ENCODE data around the gene SLC24A3.

Gene SLC24A3

GRCh38 chr20:19302714-19303113 lies 90.3 kb downstream of the SLC24A3 start:
- DNase-seq (ENCODE audit: low spot score), result no peak

DNA sequence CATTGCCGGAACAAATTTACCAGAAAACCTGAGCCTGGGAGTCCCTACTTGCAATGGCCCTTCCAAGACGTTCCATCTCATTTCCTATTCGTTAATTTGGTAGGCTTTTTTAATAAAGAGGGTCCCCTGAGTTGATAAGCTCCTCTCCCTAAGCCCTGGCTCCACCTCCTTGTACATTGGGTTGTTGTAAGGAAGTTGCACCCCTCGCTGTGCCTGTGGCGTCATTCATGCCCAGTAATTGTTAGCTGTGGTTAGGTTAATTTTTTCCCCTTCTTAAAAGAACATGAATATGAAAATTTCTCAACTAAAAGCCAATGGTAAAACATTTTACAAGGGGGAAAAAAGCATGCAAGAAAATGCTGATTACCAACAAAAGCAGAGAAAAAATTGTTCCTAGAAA lies 91.9 kb downstream of the SLC24A3 start:
- DNase-seq (ENCODE audit: low spot score), result no peak

DNA sequence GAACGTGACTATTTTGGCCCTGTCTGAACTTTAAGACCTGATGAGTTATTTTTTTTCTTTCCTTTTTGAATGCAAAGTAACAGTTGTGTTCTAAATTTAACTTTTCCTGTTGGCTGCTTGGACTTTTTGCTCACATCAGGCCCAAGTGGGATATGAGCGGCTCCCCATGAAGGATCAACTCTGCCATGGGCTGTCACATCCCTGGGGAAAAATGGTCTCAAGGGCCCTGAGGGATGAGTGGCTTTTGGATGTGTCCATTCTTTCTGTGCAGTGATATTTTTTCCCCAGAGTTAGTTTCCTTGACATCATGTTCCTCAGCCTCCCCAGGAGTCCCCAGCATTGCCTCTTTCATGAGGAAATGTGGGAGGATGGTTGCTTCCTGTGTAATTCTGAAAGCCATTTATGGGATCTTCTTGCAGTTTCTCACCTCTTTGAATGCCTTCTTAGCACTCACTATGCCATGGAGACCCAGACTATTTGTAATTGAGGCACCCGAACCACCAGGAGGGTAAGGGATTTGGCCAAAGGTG lies 92.5 kb downstream of the SLC24A3 start:
- DNase-seq (ENCODE audit: low spot score), result no peak

DNA sequence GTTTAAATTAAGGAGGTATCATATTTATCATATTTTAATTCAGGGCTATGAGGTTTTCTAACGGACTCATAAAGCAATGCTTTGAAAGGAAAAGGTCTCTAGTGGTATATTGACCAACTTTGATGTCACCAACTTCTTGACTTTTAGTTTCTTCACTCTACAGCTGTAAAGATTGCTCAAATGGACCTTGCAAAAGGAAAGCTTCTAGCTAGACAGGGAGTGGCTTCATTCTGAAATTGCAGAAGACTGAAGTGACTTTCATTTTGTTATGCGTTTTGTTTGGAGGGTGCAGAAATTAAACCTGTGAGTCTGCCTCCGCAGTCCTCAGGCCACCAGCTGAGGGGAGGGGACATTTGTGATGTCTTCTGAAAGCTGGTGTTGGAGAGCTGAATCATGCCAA lies 95.7 kb downstream of the SLC24A3 start:
- DNase-seq (ENCODE audit: low spot score), result no peak

- no peak for DNase-seq (ENCODE audit: low spot score)
Measured at GRCh38 chr20:19310541-19310940, 98.1 kb downstream of the SLC24A3 start.

- DNase-seq (ENCODE audit: low spot score), result no peak
Measured at GRCh38 chr20:19313342-19314069, 101.1 kb downstream of the SLC24A3 start.

GRCh38 chr20:19314621-19315020 lies 102.2 kb downstream of the SLC24A3 start:
- DNase-seq (ENCODE audit: low spot score), result no peak

DNA sequence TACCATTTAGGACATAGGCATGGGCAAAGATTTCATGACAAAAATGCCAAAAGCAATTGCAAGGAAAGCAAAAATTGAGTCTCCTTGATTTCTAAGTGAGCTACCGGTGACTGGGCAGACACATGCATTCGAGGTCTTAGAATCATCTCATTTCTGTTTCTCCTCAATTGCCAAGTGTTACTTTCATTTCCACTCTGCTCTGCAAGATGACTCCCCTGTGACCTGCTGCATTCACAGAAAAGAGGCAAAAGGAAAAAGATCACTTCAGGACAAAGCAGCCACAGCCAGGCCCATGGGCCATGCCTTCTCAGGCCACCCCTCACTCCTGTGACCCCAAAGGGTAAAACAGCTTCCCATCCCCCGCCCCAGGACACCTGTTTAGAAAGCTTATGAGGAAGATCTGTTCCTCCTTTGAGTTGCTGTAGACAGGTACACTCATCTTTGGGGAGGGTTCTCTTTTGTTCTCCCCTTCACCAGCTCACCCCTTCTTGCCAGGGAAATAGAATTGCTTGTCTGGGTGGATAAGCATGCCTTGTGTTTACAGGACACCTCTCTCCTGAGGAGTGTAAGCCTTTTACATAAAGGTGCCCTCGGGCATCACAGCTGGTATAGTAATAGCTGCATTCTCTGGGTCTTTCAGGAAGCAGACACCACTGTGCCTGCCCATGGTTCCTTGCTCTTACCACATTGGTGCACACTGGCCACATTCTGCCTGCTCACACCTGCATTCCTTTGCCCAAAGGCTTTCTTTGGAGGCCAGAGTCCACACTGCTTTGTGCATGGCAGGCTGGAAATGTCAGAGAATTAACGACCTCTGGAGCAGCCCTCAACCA lies 105.0 kb downstream of the SLC24A3 start:
- no peak for DNase-seq (ENCODE audit: low spot score)

- no peak for DNase-seq (ENCODE audit: low spot score)
Measured at GRCh38 chr20:19318610-19319009, 106.2 kb downstream of the SLC24A3 start.

- DNase-seq (ENCODE audit: low spot score), result no peak
Measured at GRCh38 chr20:19320005-19320404, 107.6 kb downstream of the SLC24A3 start.

- DNase-seq (ENCODE audit: low spot score), result no peak
Measured at GRCh38 chr20:19321176-19321575, 108.7 kb downstream of the SLC24A3 start.

- no peak for DNase-seq (ENCODE audit: low spot score)
Measured at GRCh38 chr20:19322061-19322985, 109.9 kb downstream of the SLC24A3 start.

DNA sequence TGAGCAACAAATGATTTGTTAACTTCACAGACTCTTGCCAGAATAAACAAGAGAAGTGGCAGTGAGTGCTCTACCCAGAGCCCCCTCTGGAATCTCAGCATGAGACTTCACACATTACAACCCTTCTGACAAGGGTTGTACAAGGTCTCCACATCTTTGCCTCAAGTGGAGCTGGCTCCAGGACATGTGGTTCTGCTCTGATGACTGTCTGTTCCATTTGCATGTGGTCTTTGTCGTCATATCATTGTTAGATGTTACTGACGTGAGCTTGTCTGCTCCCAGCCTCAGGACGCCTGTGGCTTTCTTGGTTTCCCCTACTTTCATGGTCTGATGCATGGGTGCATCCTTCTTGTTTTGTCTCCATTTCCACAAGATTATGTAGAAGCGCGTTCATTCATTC lies 115.0 kb downstream of the SLC24A3 start:
- DNase-seq (ENCODE audit: low spot score), result no peak

- DNase-seq (ENCODE audit: low spot score), result no peak
Measured at GRCh38 chr20:19328676-19329075, 116.2 kb downstream of the SLC24A3 start.

- no peak for DNase-seq (ENCODE audit: low spot score)
Measured at GRCh38 chr20:19330038-19330437, 117.6 kb downstream of the SLC24A3 start.

- DNase-seq (ENCODE audit: low spot score), result no peak
Measured at GRCh38 chr20:19330731-19331130, 118.3 kb downstream of the SLC24A3 start.

DNA sequence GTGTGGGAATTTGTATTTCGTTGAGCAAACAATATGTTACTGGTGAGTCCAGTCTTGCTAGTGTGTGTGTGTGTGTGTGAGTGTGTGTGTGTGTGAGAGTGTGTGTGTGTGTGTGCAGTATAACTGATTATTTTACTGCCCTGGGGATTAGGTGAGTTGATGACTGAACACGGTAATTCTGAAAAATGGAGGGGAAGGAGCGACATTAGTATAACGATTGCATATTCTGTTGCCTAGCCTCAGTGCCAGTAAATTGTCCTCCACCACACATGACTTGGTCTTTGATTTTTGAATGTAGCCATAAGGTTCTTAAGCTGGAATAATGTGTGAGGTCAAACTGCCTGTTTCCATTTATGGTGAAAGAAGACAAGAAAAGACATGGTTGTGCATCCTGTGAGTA lies 121.1 kb downstream of the SLC24A3 start:
- no peak for DNase-seq (ENCODE audit: low spot score)

GRCh38 chr20:19335341-19335740 lies 122.9 kb downstream of the SLC24A3 start:
- DNase-seq (ENCODE audit: low spot score), result no peak

DNA sequence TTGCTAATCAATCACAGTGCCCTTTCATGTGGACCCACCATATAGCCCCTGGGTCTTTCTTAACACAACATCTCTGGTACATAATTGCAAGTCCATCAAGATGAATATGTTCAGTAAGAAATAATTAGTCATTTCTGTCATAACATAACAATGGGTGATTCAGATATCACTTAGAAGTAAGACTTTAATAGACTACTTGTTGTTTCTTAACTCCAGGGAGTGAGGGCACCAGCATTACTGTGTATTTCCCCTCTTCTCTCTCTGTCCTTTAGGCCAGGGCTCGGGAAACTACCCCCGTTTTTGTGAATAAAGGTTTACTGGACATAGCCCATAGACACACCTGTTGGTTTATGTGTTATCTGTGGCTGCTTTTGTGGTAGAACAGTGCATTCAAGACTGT lies 123.5 kb downstream of the SLC24A3 start:
- no peak for DNase-seq (ENCODE audit: low spot score)

DNA sequence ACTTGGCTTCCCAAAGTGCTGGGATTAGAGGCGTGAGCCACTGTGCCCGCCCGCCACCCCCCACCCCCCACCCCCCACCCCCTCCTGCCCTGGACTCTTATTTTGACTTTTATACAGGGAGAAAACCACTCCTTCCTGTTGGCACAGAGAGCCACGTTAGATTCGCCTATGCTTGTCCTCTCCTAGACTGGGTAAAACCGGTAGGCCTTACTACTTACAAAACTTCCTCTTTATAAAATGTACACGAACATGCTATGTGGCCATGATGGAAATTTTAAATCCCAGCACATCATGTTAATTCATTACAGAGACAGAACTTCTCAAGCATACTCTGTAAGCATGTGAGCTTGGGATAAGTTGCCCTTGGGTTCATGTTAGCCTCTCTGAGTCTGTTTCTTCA lies 124.2 kb downstream of the SLC24A3 start:
- DNase-seq (ENCODE audit: low spot score), result no peak

DNA sequence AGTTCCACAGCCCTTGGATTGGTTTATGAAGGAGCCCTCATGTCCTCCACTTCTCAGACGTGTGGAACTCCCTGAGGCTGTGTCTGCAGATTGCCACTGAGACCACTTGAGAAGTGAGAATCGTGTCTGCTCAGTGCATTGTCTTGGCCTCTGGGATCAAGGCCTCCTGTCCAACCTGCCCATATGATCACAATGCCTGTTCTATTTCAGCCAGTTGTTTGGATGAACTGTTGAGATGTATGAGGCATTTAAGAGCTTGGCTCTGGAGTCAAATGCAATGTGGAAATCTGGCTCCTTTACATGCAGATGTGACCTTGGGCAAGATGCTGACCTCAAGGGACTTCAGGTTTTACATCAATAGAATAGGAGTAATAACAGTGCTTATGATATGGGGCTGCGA lies 125.9 kb downstream of the SLC24A3 start:
- no peak for DNase-seq (ENCODE audit: low spot score)

DNA sequence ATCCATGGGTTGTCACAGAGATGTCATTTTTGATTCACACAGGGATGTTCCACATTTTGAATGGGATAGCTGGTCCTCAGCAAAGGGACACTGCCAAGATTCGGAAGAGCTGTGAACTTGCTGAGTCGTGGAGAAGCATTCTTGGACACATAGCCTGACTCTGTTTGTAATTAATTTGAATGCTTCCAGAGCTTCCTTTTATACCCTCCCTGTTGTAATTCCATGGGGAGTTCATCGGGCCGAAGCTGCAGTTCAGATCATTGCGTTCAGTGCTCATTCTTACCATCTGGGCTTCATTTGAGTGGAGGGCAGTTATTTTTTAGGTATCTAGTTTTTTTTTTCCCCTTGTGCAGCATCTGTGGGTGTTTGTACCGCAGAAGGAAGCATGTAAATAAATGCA lies 126.5 kb downstream of the SLC24A3 start:
- no peak for DNase-seq (ENCODE audit: low spot score)
